BJ (cell line): Measurements from ENCODE around the gene CMTR2. TPM values are rescaled to one million over a fixed set of nuclear protein-coding genes. Genes with fewer than 3 reads are reported as not detected.
"Not testable (repeated sequence)": the region's sequence is repeated elsewhere in the genome, so short reads cannot be mapped to it uniquely, and the experiment has no call there.

Experiments
- CTCF ChIA-PET: fragments of 350-600 bp; formaldehyde crosslinking; extraction: SDS; loops from one replicate; lab custom pipeline; 2021; ENCODE audit warnings: antibody characterized with exemption, inconsistent platforms; lab: Yijun Ruan, JAX
- POLR2A ChIA-PET: fragments of 300-600 bp; sonication (Branson Sonifier 250); formaldehyde crosslinking; extraction: SDS; loops from one replicate; lab custom pipeline; 2021; ENCODE audit warnings: antibody characterized with exemption; lab: Charles Lee
- DNase-seq: peaks from one replicate; pipeline ENCODE4 v3.0.0-alpha.2; 2011; ENCODE audit warnings: low read depth
- H3K27me3 ChIP-seq: 2 replicates; pipeline ENCODE4 v1.6.0; 2011; ENCODE audit warnings: low read length; ENCODE audit not compliant: control insufficient read depth, insufficient read depth
- H3K36me3 ChIP-seq: 2 replicates; pipeline ENCODE4 v1.5.1; 2011; ENCODE audit warnings: low read length; ENCODE audit not compliant: control insufficient read depth, insufficient read depth
- H3K4me3 ChIP-seq: 2 replicates; pipeline ENCODE4 v1.5.1; 2011; ENCODE audit warnings: low read depth, mild to moderate bottlenecking, control low read depth, low read length
- CTCF ChIP-seq: IDR thresholded peaks from 2 replicates; pipeline ENCODE4 v1.5.1; 2011; ENCODE audit warnings: low read depth, mild to moderate bottlenecking, control low read depth, inconsistent platforms, low read length, moderate library complexity; ENCODE audit not compliant: insufficient read depth
- polyA plus RNA-seq: library from polyadenylated mRNA; depleted of rRNA; stranded (reverse); fragments of >200 nt; gene quantifications from 2 replicates; pipeline ENCODE4 v1.2.3, GENCODE V29; 2011

CMTR2 gene
- polyA plus RNA-seq, 1 experiment: 10.2 TPM

- CTCF ChIA-PET: interaction anchor here (0.7 to 3.1 kb wide), 2 partner anchors 18 to 51 kb away, joined by 3 to 14 read pairs; no protein-coding TSS in a partner anchor
- no peak for TF ChIP-seq CTCF
- Histone ChIP-seq H3K4me3 (no peak overlapping the region), H3K27me3 (0 out of 2 replicates have a peak, but pooled peaks cover 1% of the 10 kb centered on the region), H3K36me3 (no peaks in the 10 kb centered on the region)
- POLR2A ChIA-PET: no interaction called here
- no peak for DNase-seq
These were observed 4.7 kb upstream of the CMTR2 start for GRCh38 chr16:71293919-71294318.

- CTCF ChIA-PET: interaction anchor here (3.1 kb wide), 1 partner anchor 19 kb away, joined by 14 read pairs; no protein-coding TSS in a partner anchor
These were observed 2.9 kb upstream of the CMTR2 start for GRCh38 chr16:71292095-71292494.

DNA sequence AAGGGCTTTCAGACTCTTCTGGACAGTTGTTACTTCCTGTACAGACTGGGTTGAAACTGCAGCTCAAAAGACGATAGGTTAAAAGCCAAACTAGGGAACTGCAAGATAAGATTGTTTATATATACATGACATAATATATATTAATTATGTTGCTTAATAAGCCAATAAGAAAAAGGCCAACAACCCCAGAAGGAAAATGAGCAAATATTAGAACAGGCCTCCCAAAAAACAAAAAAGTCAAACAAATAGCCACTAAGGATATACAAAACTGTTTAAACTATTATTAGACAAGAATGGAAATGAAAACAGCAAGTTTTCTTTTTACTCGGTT is 495 bp upstream of the CMTR2 start:
- DNase-seq: no peak
- TF ChIP-seq CTCF: no peak
- ChIA-PET CTCF (no interaction called here), POLR2A (interaction anchor here (0.6 kb wide), 1 partner anchor 736 kb away, joined by 4 read pairs; no protein-coding TSS in a partner anchor)
- 0 out of 2 replicates have a peak, but pooled peaks cover 1% of the 10 kb centered on the region for H3K27me3 ChIP-seq
- peak overlapping the region; percentile 77 for H3K4me3 ChIP-seq
- no peaks in the 10 kb centered on the region for H3K36me3 ChIP-seq

More at GRCh38 chr16:71292095-71292494, 2.9 kb upstream of the CMTR2 start:
- not testable (repeated sequence) for H3K27me3 ChIP-seq, H3K36me3 ChIP-seq, DNase-seq, H3K4me3 ChIP-seq
- POLR2A ChIA-PET: interaction anchor here (0.7 kb wide), 1 partner anchor 52 kb away, joined by 16 read pairs; no protein-coding TSS in a partner anchor

DNA sequence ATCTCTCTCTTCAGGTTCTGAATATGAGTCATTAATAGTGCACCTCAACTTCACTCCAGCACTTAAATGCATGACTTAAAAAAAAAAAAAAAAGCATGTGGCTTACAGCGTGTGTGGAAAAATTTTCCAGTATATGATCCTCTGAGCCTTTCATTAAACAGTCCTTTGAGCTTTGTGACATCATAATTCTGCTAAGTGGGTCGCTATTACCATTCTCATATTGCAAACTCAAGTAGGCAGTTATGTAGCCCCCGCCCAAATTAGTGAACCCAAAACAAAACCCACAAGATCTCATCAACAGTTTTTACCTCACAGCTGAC is 672 bp downstream of the CMTR2 start:
- Histone ChIP-seq H3K36me3 (no peaks in the 10 kb centered on the region; the same call in 1 of the 2 replicates), H3K4me3 (peak overlapping the region; percentile 77), H3K27me3 (0 out of 2 replicates have a peak, but pooled peaks cover 1% of the 10 kb centered on the region)
- ChIA-PET POLR2A (no interaction called here), CTCF (interaction anchor here (0.6 to 1.8 kb wide), 4 partner anchors 23 to 211 kb away, joined by 3 to 8 read pairs (median 4); no protein-coding TSS in a partner anchor)
- DNase-seq: no peak
- TF ChIP-seq CTCF: no peak

- no peak for DNase-seq
- no peak for TF ChIP-seq CTCF
- CTCF ChIA-PET: interaction anchor here (1.3 to 1.8 kb wide), 2 partner anchors 24 to 70 kb away, joined by 3 to 8 read pairs; no protein-coding TSS in a partner anchor
- POLR2A ChIA-PET: no interaction called here
- 0 out of 2 replicates have a peak, but pooled peaks cover 1% of the 10 kb centered on the region for H3K27me3 ChIP-seq
- H3K4me3 ChIP-seq: no peak overlapping the region
- H3K36me3 ChIP-seq: no peaks in the 10 kb centered on the region; the same call in 1 of the 2 replicates
These were observed 1.3 kb downstream of the CMTR2 start for GRCh38 chr16:71287911-71288310.
